Astrocyte of the cerebellum (primary cell): ENCODE results near the gene ROBO2.

Experiments used
- DNase-seq: peaks from one replicate; pipeline ENCODE4 v3.0.0-alpha.2; 2011; ENCODE audit warnings: low read depth
- H3K4me3 ChIP-seq: 2 replicates; pipeline ENCODE4 v1.5.1; 2011; ENCODE audit warnings: mild to moderate bottlenecking, low read depth, low read length, moderate library complexity
- CTCF ChIP-seq: IDR thresholded peaks from 2 replicates; pipeline ENCODE4 v1.5.1; 2012; ENCODE audit warnings: low read length, low read depth, moderate library complexity, mild to moderate bottlenecking; ENCODE audit errors: missing control alignments
- in situ Hi-C: cut with HindIII; loops from 2 replicates; pipeline ENCODE4 v1.10.0; 2017; ENCODE audit warnings: low sequenced_read_pairs

The ROBO2 gene

GRCh38 chr3:77160931-77161497, 121.1 kb downstream of the ROBO2 start:
- no peak for DNase-seq
- no peak overlapping the region for H3K4me3 ChIP-seq
- no peak for TF ChIP-seq CTCF
- in situ Hi-C loops = no loop called here

- in situ Hi-C loops = no loop called here
- TF ChIP-seq CTCF = no peak
- DNase-seq = no peak
- no peak overlapping the region for H3K4me3 ChIP-seq
Measured at GRCh38 chr3:77169823-77170222, 129.9 kb downstream of the ROBO2 start.

GRCh38 chr3:77171026-77171425, 131.1 kb downstream of the ROBO2 start:
- no peak overlapping the region for H3K4me3 ChIP-seq
- in situ Hi-C loops = no loop called here
- DNase-seq = no peak
- no peak for TF ChIP-seq CTCF

GRCh38 chr3:77179762-77180161, 139.9 kb downstream of the ROBO2 start:
- TF ChIP-seq CTCF = no peak
- H3K4me3 ChIP-seq = no peak overlapping the region
- DNase-seq = no peak
- in situ Hi-C loops = no loop called here

DNA sequence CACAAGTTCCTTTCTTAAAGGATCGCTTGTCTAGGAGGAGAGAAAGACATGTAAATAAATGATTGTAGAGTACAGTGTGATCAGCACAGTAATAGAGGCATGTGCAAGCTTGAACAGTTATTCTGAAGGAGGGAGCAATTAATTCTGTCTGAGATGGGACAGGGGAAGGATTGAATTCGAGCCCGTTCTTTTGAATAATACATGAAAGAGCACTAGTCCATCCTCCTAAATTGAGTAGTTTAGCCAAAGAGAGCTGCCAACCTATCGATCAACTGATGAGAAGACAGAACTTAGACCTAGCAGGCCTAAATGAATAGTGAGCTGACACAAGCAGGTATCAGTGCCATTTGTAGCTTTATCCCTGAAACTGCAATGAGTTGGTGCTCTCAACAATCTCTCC, 142.4 kb downstream of the ROBO2 start:
- no peak for DNase-seq
- in situ Hi-C loops = no loop called here
- TF ChIP-seq CTCF = no peak
- H3K4me3 ChIP-seq = no peak overlapping the region

DNA sequence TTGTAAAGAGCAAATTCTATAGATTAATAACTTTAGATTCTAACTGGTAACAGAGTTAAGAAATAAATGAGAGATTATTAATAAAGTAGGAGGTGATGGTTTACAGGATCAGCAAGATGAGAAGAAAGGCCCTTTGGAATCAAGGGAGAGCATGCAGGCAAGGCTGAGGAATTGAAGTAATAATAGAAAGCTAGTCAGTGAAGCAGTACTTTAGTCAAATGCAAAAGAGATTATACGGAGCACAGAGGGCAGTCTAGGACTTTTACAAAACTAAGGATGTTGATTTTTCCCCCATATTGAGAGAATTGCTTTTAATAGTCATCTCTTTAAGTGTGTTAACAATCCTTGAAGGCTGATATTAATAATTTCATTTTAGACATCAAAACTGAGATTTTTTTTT, 146.4 kb downstream of the ROBO2 start:
- H3K4me3 ChIP-seq = no peak overlapping the region
- DNase-seq = no peak
- in situ Hi-C loops = no loop called here
- no peak for TF ChIP-seq CTCF

- DNase-seq = no peak
- TF ChIP-seq CTCF = no peak
- in situ Hi-C loops = no loop called here
- H3K4me3 ChIP-seq = no peak overlapping the region
Measured at GRCh38 chr3:77186728-77187127, 146.8 kb downstream of the ROBO2 start.
